IMR-90 (cell line): ENCODE results near the gene OTP.

ENCODE experiments used
- BHLHE40 ChIP-seq: fragments of 150-350 bp; IDR thresholded peaks from 2 replicates; pipeline ENCODE4 v1.6.1; 2016; ENCODE audit warnings: mild to moderate bottlenecking, low read depth, low read length
- CTCF ChIP-seq: conservative IDR thresholded peaks from 2 replicates; pipeline ENCODE4 v1.5.1; 2012; ENCODE audit warnings: mild to moderate bottlenecking, low read depth, low read length, improper control_type of control experiment
- ELK1 ChIP-seq: fragments of 150-350 bp; IDR thresholded peaks from 2 replicates; pipeline ENCODE4 v1.6.1; 2016; ENCODE audit warnings: low read depth, mild to moderate bottlenecking, low read length, moderate library complexity, borderline replicate concordance
- POLR2A ChIP-seq: IDR thresholded peaks from 2 replicates; pipeline ENCODE4 v1.6.1; 2012; ENCODE audit warnings: mild to moderate bottlenecking, low read depth, low read length
- RFX5 ChIP-seq: IDR thresholded peaks from 2 replicates; pipeline ENCODE4 v1.8.0; 2012; ENCODE audit warnings: low read depth, mild to moderate bottlenecking, low read length, moderate library complexity
- USF2 ChIP-seq: fragments of 150-350 bp; IDR thresholded peaks from 2 replicates; pipeline ENCODE4 v1.6.1; 2017; ENCODE audit warnings: mild to moderate bottlenecking, antibody characterized with exemption, low read length, low read depth

GRCh38 chr5:77637998-77638762 is at the start of gene OTP:
- TF ChIP-seq BHLHE40, result no peak
- TF ChIP-seq ELK1, result no peak
- TF ChIP-seq CTCF, result no peak
- TF ChIP-seq POLR2A, result no peak
- TF ChIP-seq RFX5, result no peak
- TF ChIP-seq USF2, result no peak
